Activated T-helper 1 cell treated with Interleukin-2 at 50 U/mL for 16 hours (primary cell): ENCODE results near the gene CHIA.

Experiments
- DNase-seq: peaks from one replicate; pipeline ENCODE4 v3.0.0-alpha.2; 2020; ENCODE audit warnings: low read depth

Gene CHIA

GRCh38 chr1:111290630-111291029 is at the start of gene CHIA:
Gene CHIA, plus strand, starts transcription at chr1:111290851. Its CDS starts 19,617 bp downstream, at chr1:111310468.
- no peak for DNase-seq

GRCh38 chr1:111241797-111242196 is 48.9 kb upstream of the CHIA start:
- no peak for DNase-seq

- no peak for DNase-seq
These were observed 47.7 kb upstream of the CHIA start for GRCh38 chr1:111242805-111243523.

DNA sequence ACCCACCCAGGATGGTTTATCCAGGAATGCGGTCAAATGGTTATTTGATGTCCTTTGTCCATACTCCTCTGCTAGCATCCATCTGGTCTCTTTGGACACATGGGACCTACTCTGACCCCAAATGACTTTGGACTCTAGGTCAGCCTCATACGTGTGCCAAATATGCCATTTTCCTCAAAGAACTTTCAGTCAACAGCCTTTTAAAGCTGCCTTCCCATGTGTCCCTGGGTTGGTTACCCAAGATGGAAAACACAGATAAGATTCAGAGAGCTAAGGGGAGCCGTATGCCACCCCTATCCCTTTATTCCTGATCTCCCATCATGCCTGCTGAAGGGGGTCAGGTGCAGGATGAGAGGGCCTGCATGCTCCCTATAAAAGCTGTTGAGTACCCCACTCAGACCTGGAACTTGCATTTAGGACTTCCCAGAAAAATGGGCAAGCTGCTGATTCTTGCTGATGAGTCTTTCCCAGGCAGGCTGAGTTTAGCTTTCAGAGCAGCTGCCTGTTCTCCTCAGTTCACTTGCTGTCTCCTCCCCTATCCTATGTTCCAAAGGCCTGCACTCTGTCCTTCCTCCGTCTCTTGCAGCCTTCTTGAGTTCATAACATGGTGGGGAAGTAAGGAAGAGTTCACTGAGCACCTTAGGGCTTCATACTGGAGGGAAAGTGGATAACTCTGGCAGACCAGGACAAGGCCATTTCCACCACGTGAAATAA is 43.4 kb upstream of the CHIA start:
- DNase-seq = no peak

GRCh38 chr1:111249960-111250359 is 40.7 kb upstream of the CHIA start:
- no peak for DNase-seq

GRCh38 chr1:111251570-111251969 is 39.1 kb upstream of the CHIA start:
- no peak for DNase-seq

- DNase-seq = no peak
These were observed 37.9 kb upstream of the CHIA start for GRCh38 chr1:111252786-111253185.

GRCh38 chr1:111253876-111254275 is 36.8 kb upstream of the CHIA start:
- DNase-seq = no peak

DNA sequence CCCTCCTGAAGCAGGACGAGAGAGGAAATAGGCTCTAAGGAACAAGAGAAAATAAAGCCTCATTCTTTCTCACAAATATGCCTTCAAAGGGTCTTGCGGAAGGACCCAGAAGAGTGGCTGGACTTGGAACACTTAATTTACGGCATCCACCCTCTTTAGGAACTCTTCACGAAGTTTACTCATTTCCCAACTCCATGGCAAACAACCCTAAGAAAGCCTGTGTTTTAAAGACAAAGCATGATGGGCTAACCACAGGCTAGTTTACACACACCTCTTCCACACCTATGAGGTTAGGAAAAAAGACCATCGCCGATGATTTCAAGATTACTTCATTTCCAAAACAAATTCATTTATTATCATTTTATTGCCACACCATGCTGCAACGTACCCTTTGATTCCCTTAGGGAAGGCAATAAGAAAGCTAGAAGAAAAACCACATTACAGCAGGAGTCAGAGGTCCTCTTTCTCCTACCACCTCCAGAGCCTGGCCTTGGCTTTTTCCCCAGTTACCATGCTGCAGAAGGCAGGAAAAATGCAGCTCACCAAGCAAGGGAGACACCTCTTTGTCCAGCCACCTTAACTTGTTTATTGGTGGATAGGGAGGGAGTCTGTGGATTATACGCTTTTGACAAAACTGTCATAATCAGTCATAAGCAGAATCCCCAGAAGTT is 33.5 kb upstream of the CHIA start:
- no peak for DNase-seq

- no peak for DNase-seq
These were observed 22.7 kb upstream of the CHIA start for GRCh38 chr1:111267801-111268508.

- no peak for DNase-seq
These were observed 20.7 kb upstream of the CHIA start for GRCh38 chr1:111269825-111270406.

- no peak for DNase-seq
These were observed 19.7 kb upstream of the CHIA start for GRCh38 chr1:111270771-111271463.

DNA sequence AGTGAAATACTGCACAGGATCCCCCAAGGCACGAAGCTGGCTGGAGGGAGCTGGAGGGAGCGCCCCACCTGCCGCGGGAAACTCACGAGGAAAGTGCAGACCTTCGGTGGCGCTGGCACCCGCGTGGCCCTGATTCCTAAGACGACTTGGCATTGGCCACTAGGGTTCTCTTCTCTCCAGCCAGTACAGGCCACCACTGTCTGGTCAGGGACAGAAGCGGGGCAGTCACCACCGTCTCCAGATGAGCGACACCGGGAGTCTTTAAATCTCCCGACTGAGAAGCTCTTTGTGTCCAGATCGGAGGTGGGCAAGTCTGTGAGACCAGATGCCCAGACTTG is 19.2 kb upstream of the CHIA start:
- no peak for DNase-seq

DNA sequence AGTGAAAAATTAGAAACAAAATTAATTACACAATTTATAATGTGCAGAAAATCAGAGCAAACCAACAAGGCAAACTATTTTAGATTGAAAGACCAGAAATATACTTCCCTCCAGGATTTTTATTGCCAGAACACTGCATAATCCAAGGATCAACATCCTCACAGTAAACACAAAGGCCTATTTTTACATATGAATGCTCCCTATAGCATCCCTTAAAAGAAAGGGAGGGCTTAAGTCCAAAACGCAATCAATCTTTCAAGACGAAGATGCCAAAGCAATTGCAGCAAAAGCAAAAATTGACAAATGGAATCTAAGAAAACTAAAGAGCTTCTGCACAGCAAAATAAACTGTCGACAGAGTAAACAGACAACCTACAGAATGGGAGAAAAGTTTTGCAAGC is 18.6 kb upstream of the CHIA start:
- DNase-seq = no peak

GRCh38 chr1:111274653-111275052 is 16.0 kb upstream of the CHIA start:
- no peak for DNase-seq

DNA sequence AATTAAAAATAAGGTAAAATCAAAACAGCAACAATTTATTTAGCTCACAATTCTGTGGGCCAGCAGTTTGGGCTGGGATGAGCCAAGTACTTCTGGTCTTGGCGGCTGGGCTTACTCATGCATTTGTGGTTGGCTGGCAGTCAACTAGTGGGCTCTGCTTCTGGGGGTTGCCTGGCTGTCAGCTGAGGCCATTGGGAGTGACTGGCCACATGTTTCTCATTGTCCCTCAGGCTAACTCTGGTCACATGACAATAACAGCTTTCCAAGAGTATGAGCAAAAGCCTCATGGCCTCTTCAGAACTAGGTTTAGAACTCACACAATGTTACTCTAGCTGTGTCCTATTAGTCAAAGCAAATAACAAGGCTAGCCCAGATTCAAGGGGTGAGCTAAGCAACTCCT is 15.6 kb upstream of the CHIA start:
- no peak for DNase-seq

DNA sequence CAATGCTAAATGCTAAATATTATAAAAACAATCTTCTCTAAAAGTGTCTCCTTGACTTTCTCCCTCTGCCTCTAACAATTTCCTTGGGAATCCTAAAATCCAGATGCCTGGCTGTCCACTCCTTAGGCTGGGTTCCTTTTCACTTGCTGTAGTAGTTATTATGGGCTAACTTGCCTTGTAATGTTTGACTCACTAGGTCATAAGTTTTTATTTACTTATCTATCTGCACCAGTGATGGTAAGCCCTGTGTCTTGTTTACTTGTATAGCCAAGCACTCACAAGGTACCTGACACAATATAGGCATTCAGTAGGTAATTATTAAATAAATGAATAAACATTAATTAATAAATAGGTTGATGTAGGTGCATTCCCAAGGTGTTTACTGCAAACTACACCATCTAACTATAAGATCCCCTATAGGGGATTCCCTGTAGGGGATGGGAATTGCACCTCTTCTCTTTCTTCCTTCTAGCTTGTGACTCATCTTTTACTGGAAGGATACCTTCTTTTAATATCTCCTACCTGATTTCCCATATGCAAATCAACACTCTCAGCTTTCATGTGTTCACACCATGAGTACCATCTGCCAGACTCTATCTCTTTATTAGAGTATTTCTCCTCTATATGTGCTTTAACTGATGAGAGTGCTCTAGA is 14.7 kb upstream of the CHIA start:
- DNase-seq = no peak

DNA sequence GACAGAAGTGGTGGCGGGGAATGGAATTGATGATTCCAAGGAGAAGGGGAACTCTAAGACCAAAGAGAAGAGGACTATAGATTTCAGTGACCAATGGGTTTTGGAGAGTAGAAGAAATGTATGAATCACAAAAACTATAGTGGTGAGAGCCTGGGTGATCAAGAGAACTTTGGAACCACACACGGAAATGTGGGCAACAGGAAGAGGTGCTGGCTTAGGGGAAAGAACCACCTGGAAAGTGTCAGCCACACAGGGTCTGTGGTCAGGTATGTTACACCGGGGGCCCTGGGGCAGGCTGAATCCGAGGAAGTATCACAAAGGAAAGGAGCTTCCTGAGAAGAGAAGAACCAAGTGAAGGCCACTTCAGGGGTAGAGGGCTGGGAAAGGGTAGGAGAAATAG is 11.5 kb upstream of the CHIA start:
- DNase-seq = no peak

GRCh38 chr1:111280267-111280666 is 10.4 kb upstream of the CHIA start:
- no peak for DNase-seq

- no peak for DNase-seq
These were observed 9.2 kb upstream of the CHIA start for GRCh38 chr1:111281411-111281810.

DNA sequence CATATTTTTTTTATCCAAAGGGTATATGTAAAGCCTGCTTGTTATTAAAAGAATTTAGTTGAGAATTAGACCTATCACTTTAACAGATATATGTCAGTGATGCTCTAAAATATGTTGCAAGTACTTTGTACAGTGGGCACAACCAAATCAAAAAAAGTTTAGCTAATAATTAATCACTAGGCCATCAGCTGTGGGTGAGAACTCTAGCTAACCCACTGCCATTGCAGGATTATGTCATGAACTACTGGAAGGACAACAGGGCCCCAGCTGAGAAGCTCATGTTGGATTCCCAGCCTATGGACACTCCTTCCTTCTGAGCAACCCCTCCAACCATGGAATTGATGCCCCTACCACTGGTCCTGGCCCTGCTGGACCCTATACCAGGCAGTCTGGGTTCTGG is 6.8 kb upstream of the CHIA start:
- DNase-seq = no peak
